Adrenal gland (tissue), 12 donors: ENCODE data around the gene PRPH. TPM values are rescaled to one million over a fixed set of nuclear protein-coding genes. Genes with fewer than 3 reads are reported as not detected.
A peak's percentile ranks its signal among the peaks of the same experiment; 100 is the strongest.

Experiments used
- DNase-seq, 7 donors: peaks; one replicate each; pipeline ENCODE4 v3.0.0-alpha.2; 2019 to 2020
- H3K27ac ChIP-seq, 5 donors: fragments of 200-600 bp; sonication (generic) in 4 of 5; 1 replicate in 3 of 5; 2 replicates in 2 of 5; pipeline versions ENCODE4 v1.5.1 to v1.8.0; 2016 to 2020; ENCODE audit warnings: mild to moderate bottlenecking in 1 of 5
- H3K27me3 ChIP-seq: fragments of 200-600 bp; 2 replicates; pipeline ENCODE4 v1.8.0; 2021
- H3K36me3 ChIP-seq, 2 donors: fragments of 200-600 bp; replicated peaks in 1 of 2; 1 replicate in 1 of 2; 2 replicates in 1 of 2; pipeline versions ENCODE4 v1.5.1 to v1.8.0; 2018 to 2022
- H3K4me1 ChIP-seq, 2 donors: fragments of 200-600 bp; replicated peaks in 1 of 2; 1 replicate in 1 of 2; 2 replicates in 1 of 2; pipeline versions ENCODE4 v1.5.1 to v1.8.0; 2018 to 2021
- H3K4me3 ChIP-seq, 4 donors: fragments of 200-600 bp; sonication (generic) in 3 of 4; one replicate each; pipeline ENCODE4 v1.5.1; 2016 to 2018
- H3K9me3 ChIP-seq, 3 donors: fragments of 200-600 bp; sonication (generic) in 1 of 3; replicated peaks in 1 of 3; 1 replicate in 2 of 3; 2 replicates in 1 of 3; pipeline versions ENCODE4 v1.5.1 to v1.8.0; 2016 to 2021
- POLR2A ChIP-seq, 2 donors: fragments of 450-650 bp; IDR thresholded peaks; one replicate each; pipeline ENCODE4 v1.6.1; 2017; ENCODE audit warnings: antibody characterized with exemption in 2 of 2, mild to moderate bottlenecking in 2 of 2, moderate library complexity in 1 of 2
- WGBS, 4 donors: extraction: QIAGEN DNeasy Blood & Tissue Kit in 2 of 4; methylation state at CpG; one replicate each; pipeline versions ENCODE4 v1.1.5 to v1.1.7; 2013 to 2017; 5-methylcytosine and 5-hydroxymethylcytosine counted together
- intact Hi-C, 2 donors: fragments of 100-400 bp; cut with DNase I; formaldehyde crosslinking; loops; one replicate each; pipeline versions ENCODE4 v1.14.1 to v1.15.0; 2022 to 2023
- polyA plus RNA-seq, 3 donors: library from polyadenylated mRNA; stranded (reverse); fragments of 200-250 nt in 2 of 3; fragments of 350-450 nt in 1 of 3; fragmentation: Illumina TruSeq in 1 of 3; extraction: RNeasy Lipid Tissue Mini Kit (QIAGEN cat#74804) in 1 of 3; gene quantifications; one replicate each; pipeline ENCODE4 v1.2.3, GENCODE V29; 2013 to 2014
- total RNA-seq, 9 donors: library from RNA; depleted of rRNA in 4 of 9; stranded (reverse); fragments of >200 nt in 4 of 9; fragments of 120-200 nt in 1 of 9; fragmentation: NEBNext Ultra II Directional in 1 of 9; extraction: Animal tissue kit (Norgen Biotek cat#: 25700) in 1 of 9; gene quantifications; one replicate each; pipeline versions ENCODE4 v1.1.0 to v1.2.4, GENCODE V29; 2013 to 2023
- TF ChIP-seq, protein P1 (sequence below), 6 experiments: fragments of 450-650 bp in 4 of 6; fragments of 200-600 bp in 2 of 6; sonication (generic) in 1 of 6; IDR thresholded peaks; 1 replicate in 5 of 6; 2 replicates in 1 of 6; pipeline versions ENCODE4 v1.5.1 to v1.8.0; 2016 to 2021; ENCODE audit warnings: antibody characterized with exemption in 6 of 6, mild to moderate bottlenecking in 2 of 6, moderate library complexity in 1 of 6
- donor health status: healthy with polysubstance abuse.
- donor health status: Bipolar disorder and iron deficiency.
- donor health status: DM: yes; HTN: yes; CAD: no.
- donor health status: DM: no; HTN: no; CAD: no.
- donor health status: DM: no; HTN: no; CAD: no.
- donor health status: DM: yes; HTN: yes; CAD: no.

PRPH gene
- total and polyA plus RNA-seq, 12 donors, result 0.16 to 27.8 (median 5.9) TPM; not detected in 3

DNA sequence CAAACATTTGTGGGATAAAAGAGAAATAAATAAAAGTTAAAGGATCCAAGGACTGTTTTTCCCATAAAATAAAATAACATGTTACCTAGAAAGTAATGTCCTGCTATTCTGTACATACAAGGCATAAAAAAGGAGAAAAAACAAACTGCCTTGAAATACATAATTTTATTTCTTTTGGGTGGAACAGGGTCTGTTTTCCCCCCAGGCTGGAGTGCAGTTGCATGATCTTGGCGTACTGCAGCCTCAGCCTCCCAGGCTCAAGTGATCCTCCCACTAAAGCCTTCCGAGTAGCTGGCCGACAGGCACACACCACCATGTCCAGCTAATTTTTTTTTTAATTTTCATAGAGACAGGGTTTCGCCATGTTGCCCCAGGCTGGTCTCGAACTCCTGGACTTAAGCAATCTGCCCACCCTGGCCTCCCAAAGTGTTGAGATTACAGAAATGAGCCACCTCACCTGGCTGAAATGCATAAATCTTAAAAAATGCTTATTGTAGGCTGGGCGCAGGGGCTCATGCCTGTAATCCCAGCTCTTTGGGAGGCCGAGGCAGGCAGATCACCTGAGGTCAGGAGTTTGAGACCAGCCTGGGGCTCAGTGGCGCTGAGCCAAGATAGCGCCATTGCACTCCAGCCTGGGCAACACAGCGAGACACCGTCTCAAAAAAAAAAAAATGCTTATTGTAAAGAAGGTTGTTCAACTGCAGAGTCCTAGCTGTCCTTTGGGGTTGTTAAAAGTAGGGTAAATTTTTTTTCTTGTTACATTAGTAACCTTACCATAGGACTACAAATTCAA is 34.2 kb upstream of the PRPH start:
- DNase-seq, result no peak
- 89 to 92% (median 90%) methylated on average over 11 of the region's 11 CpGs for WGBS, 4 donors
- H3K4me3 ChIP-seq, result no peak overlapping the region

DNA sequence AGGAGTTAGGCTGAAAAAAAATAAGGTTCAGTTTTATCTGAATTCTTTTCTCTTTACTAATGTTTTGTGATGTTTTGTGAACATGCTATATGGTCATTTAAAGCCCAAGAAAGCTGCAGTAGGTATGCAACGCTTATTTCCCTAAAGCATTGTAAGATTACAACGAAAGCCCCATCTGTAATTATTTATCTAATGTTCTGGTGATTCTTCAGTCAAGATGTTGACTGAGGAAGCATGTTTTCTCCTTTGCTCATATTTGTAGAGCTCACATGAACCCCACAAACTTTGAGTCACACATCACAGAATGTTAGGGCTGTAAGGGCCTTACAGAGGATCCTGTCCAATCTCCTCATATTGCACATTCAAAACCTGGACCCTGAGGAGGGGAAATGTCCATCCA is 33.2 kb upstream of the PRPH start:
- Histone ChIP-seq H3K27me3 (no peaks in the 10 kb centered on the region), H3K36me3 (no peaks in the 10 kb centered on the region), H3K4me3 (no peak overlapping the region), H3K27ac (no peak overlapping the region), H3K4me1 (peaks cover 8 to 35% of the 10 kb centered on the region in 2 donors), H3K9me3 (no peaks in the 10 kb centered on the region)
- 94 to 100% (median 99%) methylated on average over 2 of the region's 2 CpGs for WGBS, 4 donors
- DNase-seq, result no peak
- intact Hi-C loops, result no loop called here
- TF ChIP-seq, protein P1, sequence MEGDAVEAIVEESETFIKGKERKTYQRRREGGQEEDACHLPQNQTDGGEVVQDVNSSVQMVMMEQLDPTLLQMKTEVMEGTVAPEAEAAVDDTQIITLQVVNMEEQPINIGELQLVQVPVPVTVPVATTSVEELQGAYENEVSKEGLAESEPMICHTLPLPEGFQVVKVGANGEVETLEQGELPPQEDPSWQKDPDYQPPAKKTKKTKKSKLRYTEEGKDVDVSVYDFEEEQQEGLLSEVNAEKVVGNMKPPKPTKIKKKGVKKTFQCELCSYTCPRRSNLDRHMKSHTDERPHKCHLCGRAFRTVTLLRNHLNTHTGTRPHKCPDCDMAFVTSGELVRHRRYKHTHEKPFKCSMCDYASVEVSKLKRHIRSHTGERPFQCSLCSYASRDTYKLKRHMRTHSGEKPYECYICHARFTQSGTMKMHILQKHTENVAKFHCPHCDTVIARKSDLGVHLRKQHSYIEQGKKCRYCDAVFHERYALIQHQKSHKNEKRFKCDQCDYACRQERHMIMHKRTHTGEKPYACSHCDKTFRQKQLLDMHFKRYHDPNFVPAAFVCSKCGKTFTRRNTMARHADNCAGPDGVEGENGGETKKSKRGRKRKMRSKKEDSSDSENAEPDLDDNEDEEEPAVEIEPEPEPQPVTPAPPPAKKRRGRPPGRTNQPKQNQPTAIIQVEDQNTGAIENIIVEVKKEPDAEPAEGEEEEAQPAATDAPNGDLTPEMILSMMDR (IDR thresholded peaks at IDR 0.05), result no peak
- TF ChIP-seq POLR2A (IDR thresholded peaks at IDR 0.05), result no peak

More for the DNA sequence above, 34.2 kb upstream of the PRPH start:
- H3K9me3 ChIP-seq, result no peaks in the 10 kb centered on the region
- no peaks in the 10 kb centered on the region for H3K27me3 ChIP-seq
- H3K36me3 ChIP-seq, result no peaks in the 10 kb centered on the region
- no peak overlapping the region for H3K27ac ChIP-seq
- TF ChIP-seq POLR2A (IDR thresholded peaks at IDR 0.05), result no peak
- TF ChIP-seq, protein P1 (IDR thresholded peaks at IDR 0.05), result no peak
- H3K4me1 ChIP-seq, result peaks cover 12 to 35% of the 10 kb centered on the region in 2 donors
- intact Hi-C loops, result no loop called here

DNA sequence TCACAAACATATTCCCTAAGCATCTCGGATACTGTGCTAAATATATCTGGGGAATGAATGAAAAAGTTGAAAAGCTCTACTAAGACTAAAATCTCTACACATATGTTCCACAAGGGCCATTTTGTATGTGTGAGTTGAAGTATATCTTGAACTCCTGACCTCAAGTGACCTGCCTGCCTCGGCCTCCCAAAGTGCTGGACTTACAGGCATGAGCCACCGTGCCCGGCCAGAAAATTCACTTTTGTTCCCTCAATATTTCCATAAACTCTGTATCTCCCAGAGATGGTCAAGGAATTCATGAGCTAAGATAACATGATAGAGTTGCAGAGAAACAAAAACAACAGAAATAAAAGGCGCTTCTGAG is 31.6 kb upstream of the PRPH start:
- Histone ChIP-seq H3K4me3 (no peak overlapping the region), H3K36me3 (no peaks in the 10 kb centered on the region), H3K4me1 (peaks cover 13 to 48% of the 10 kb centered on the region in 2 donors), H3K27ac (no peak overlapping the region), H3K9me3 (no peaks in the 10 kb centered on the region), H3K27me3 (no peaks in the 10 kb centered on the region)
- TF ChIP-seq POLR2A (IDR thresholded peaks at IDR 0.05), result no peak
- TF ChIP-seq, protein P1 (IDR thresholded peaks at IDR 0.05), result no peak
- intact Hi-C loops, result no loop called here
- WGBS, 4 donors, result 68 to 78% (median 74%) methylated on average over 5 of the region's 5 CpGs
- DNase-seq, result no peak

DNA sequence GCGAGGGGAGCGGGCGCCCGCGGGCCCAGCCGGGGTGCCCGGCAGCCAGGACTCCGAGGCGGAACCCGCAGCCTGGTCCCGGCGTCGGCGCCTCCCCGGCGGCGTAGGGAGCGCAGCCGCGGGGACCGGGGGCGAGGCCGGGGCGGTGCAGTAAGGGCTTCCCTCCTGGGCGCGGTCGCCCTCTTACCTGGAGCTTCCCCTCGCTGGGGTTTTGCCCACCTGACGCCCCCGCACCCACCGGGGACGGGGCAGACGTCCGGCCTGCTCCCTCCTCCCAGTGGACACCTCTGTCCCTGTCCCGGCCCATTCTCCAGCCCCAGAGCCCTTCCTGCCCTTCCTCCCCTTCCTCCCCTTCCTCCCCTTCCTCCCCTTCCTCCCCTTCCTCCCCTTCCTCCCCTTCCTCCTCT is 30.5 kb upstream of the PRPH start:
- WGBS, 4 donors, result 1 to 18% (median 8%) methylated on average over 10 to 33 of the region's 35 CpGs
- peak overlapping the region in 4 of 5 donors; percentile 74 to 98 (median 95) for H3K27ac ChIP-seq
- H3K9me3 ChIP-seq, result no peaks in the 10 kb centered on the region
- peaks cover 0 to under 1% of the 10 kb centered on the region in 2 donors for H3K36me3 ChIP-seq
- DNase-seq, result peak in 1 of 7 donors; percentile 35
- no peaks in the 10 kb centered on the region for H3K27me3 ChIP-seq
- H3K4me1 ChIP-seq, result peaks cover 21 to 56% of the 10 kb centered on the region in 2 donors
- intact Hi-C loops, result no loop called here
- peak overlapping the region; percentile 18 to 98 (median 54) for H3K4me3 ChIP-seq
- TF ChIP-seq, protein P1 (IDR thresholded peaks at IDR 0.05), result peak in 2 of 6 experiments; percentile 14 to 20
- no peak for TF ChIP-seq POLR2A (IDR thresholded peaks at IDR 0.05)
